ENCODE measurements around the gene CCDC80.

DNA sequence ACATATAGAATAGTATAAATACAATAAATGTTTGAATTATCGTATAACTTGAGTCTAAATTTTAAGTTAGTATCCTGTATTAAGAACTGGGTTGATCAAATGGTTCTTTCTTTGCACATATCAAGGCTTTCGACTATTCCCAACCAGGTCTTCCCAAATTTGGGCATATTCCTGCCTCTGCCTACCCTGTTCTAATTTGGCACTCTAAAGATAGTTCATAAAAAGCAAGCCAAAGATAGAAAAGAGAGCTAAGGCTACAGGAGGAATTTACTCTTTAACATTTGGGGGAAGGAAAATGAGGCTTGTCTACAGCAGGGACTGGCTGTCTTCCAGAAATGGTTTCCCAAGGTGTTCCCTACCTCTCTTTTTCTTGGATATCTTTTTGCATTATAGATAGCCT, 43.0 kb downstream of the CCDC80 start:
- TF ChIP-seq POLR2A (IDR thresholded peaks at IDR 0.05): no peak
- TF ChIP-seq, protein P1, sequence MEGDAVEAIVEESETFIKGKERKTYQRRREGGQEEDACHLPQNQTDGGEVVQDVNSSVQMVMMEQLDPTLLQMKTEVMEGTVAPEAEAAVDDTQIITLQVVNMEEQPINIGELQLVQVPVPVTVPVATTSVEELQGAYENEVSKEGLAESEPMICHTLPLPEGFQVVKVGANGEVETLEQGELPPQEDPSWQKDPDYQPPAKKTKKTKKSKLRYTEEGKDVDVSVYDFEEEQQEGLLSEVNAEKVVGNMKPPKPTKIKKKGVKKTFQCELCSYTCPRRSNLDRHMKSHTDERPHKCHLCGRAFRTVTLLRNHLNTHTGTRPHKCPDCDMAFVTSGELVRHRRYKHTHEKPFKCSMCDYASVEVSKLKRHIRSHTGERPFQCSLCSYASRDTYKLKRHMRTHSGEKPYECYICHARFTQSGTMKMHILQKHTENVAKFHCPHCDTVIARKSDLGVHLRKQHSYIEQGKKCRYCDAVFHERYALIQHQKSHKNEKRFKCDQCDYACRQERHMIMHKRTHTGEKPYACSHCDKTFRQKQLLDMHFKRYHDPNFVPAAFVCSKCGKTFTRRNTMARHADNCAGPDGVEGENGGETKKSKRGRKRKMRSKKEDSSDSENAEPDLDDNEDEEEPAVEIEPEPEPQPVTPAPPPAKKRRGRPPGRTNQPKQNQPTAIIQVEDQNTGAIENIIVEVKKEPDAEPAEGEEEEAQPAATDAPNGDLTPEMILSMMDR (IDR thresholded peaks at IDR 0.05): no peak
